GM18870 (cell line): Measurements from ENCODE around the gene DYDC2.
"Not testable (repeated sequence)": the region's sequence is repeated elsewhere in the genome, so short reads cannot be mapped to it uniquely, and the experiment has no call there.

Experiments
- ATAC-seq: cut with Tn5 transposase; IDR thresholded peaks from one replicate; pipeline ENCODE4 v1.9.1; 2021; ENCODE audit warnings: moderate library complexity; ENCODE audit not compliant: unreplicated experiment

Gene DYDC2

GRCh38 chr10:80356563-80356988 is at the start of gene DYDC2, which contains the start of gene DYDC1:
DYDC2 (plus strand) TSS chr10:80356781; CDS start chr10:80362444, 5,663 bp downstream.
DYDC1 (minus strand) TSS chr10:80356755; CDS start chr10:80352601, 4,154 bp downstream.
- ATAC-seq: no peak

- no peak for ATAC-seq
Observed at GRCh38 chr10:80313523-80313922, 43.1 kb upstream of the DYDC2 start.

GRCh38 chr10:80315391-80315790 is 41.2 kb upstream of the DYDC2 start:
- ATAC-seq: no peak

- ATAC-seq: no peak
Observed at GRCh38 chr10:80318742-80319141, 37.8 kb upstream of the DYDC2 start.

GRCh38 chr10:80319318-80319717 is 37.3 kb upstream of the DYDC2 start:
- no peak for ATAC-seq

GRCh38 chr10:80319725-80320290 is 36.8 kb upstream of the DYDC2 start:
- no peak for ATAC-seq

GRCh38 chr10:80320377-80320776 is 36.2 kb upstream of the DYDC2 start:
- no peak for ATAC-seq

GRCh38 chr10:80321183-80321582 is 35.4 kb upstream of the DYDC2 start:
- no peak for ATAC-seq

- ATAC-seq: no peak
Observed at GRCh38 chr10:80322158-80322557, 34.4 kb upstream of the DYDC2 start.

GRCh38 chr10:80322711-80323110 is 33.9 kb upstream of the DYDC2 start:
- ATAC-seq: no peak

GRCh38 chr10:80323311-80323710 is 33.3 kb upstream of the DYDC2 start:
- ATAC-seq: no peak

GRCh38 chr10:80324086-80324485 is 32.5 kb upstream of the DYDC2 start:
- ATAC-seq: no peak

- no peak for ATAC-seq
Observed at GRCh38 chr10:80324891-80325364, 31.7 kb upstream of the DYDC2 start.

GRCh38 chr10:80333983-80334382 is 22.6 kb upstream of the DYDC2 start:
- ATAC-seq: no peak

GRCh38 chr10:80344276-80344675 is 12.3 kb upstream of the DYDC2 start:
- no peak for ATAC-seq

- no peak for ATAC-seq
Observed at GRCh38 chr10:80344912-80345311, 11.7 kb upstream of the DYDC2 start.

GRCh38 chr10:80350251-80350650 is 6.3 kb upstream of the DYDC2 start:
- no peak for ATAC-seq

- ATAC-seq: no peak
Observed at GRCh38 chr10:80351220-80351619, 5.4 kb upstream of the DYDC2 start.

- ATAC-seq: no peak
Observed at GRCh38 chr10:80356989-80357850, 639 bp downstream of the DYDC2 start.

GRCh38 chr10:80357851-80358125 is 1.2 kb downstream of the DYDC2 start:
- ATAC-seq: no peak

GRCh38 chr10:80358925-80359324 is 2.3 kb downstream of the DYDC2 start:
- ATAC-seq: not testable (repeated sequence)

GRCh38 chr10:80359644-80360043 is 3.1 kb downstream of the DYDC2 start:
- no peak for ATAC-seq
